CD4-positive, alpha-beta T cell (primary cell): ENCODE measurements around the gene ANAPC5. TPM values are rescaled to one million over a fixed set of nuclear protein-coding genes. Genes with fewer than 3 reads are reported as not detected.

ENCODE experiments used
- ATAC-seq: fragments of 200-7000 bp; cut with Tn5 transposase; one replicate; pipeline ENCODE4 v1.10.0; 2022; ENCODE audit warnings: mild to moderate bottlenecking; ENCODE audit not compliant: poor library complexity
- CTCF ChIA-PET: fragments of 350-600 bp; sonication (Branson Sonifier 250); formaldehyde crosslinking; loops from one replicate; lab custom pipeline; 2021; ENCODE audit warnings: antibody characterized with exemption, inconsistent platforms; lab: Charles Lee
- POLR2A ChIA-PET: fragments of 350-600 bp; sonication (Branson Sonifier 250); formaldehyde crosslinking; loops from one replicate; lab custom pipeline; 2021; ENCODE audit warnings: antibody characterized with exemption, inconsistent platforms; lab: Charles Lee
- DNase-seq, 14 experiments: peaks; one replicate each; pipeline ENCODE4 v3.0.0-alpha.2; 2013 to 2020; ENCODE audit warnings: mixed read lengths in 2 of 14
- H3K27ac ChIP-seq, 2 donors: one replicate each; pipeline versions ENCODE4 v1.5.1 to v1.7.0; 2013; ENCODE audit warnings: low read length in 2 of 2, low read depth in 1 of 2, mild to moderate bottlenecking in 1 of 2
- H3K27me3 ChIP-seq, 2 experiments: 1 replicate in 1 of 2; 2 replicates in 1 of 2; pipeline versions ENCODE4 v1.6.1 to v1.7.0; 2013; ENCODE audit warnings: low read length in 2 of 2, control low read depth in 1 of 2, mild to moderate bottlenecking in 1 of 2, moderate library complexity in 1 of 2; ENCODE audit not compliant: insufficient read depth in 2 of 2, control insufficient read depth in 1 of 2
- H3K36me3 ChIP-seq: one replicate; pipeline ENCODE4 v1.6.1; 2013; ENCODE audit warnings: low read length, control low read depth; ENCODE audit not compliant: insufficient read depth
- H3K4me1 ChIP-seq: one replicate; pipeline ENCODE4 v1.6.1; 2013; ENCODE audit warnings: low read length, control low read depth; ENCODE audit not compliant: insufficient read depth
- H3K4me3 ChIP-seq: one replicate; pipeline ENCODE4 v1.5.1; 2013; ENCODE audit warnings: mild to moderate bottlenecking, low read length, moderate library complexity
- H3K9me3 ChIP-seq, 2 experiments: 1 replicate in 1 of 2; 2 replicates in 1 of 2; pipeline versions ENCODE4 v1.6.1 to v1.7.0; 2013; ENCODE audit warnings: low read length in 2 of 2, mild to moderate bottlenecking in 2 of 2, control low read depth in 1 of 2, moderate library complexity in 1 of 2; ENCODE audit not compliant: control insufficient read depth in 1 of 2, insufficient read depth in 1 of 2
- H3K27ac Mint-ChIP-seq: one replicate; pipeline ENCODE4 v1.8.0; 2020; ENCODE audit warnings: mixed read lengths
- H3K27me3 Mint-ChIP-seq: one replicate; pipeline ENCODE4 v1.8.0; 2021; ENCODE audit warnings: mixed read lengths
- H3K36me3 Mint-ChIP-seq: one replicate; pipeline ENCODE4 v1.8.0; 2021; ENCODE audit warnings: low read depth, mixed read lengths
- H3K4me1 Mint-ChIP-seq: one replicate; pipeline ENCODE4 v1.8.0; 2021; ENCODE audit warnings: low read depth, mixed read lengths
- H3K4me3 Mint-ChIP-seq: one replicate; pipeline ENCODE4 v1.8.0; 2020; ENCODE audit warnings: mild to moderate bottlenecking, mixed read lengths
- H3K9me3 Mint-ChIP-seq: one replicate; pipeline ENCODE4 v1.8.0; 2020; ENCODE audit warnings: mixed read lengths
- intact Hi-C, 2 experiments: fragments of 100-400 bp; cut with DNase I in 1 of 2; cut with micrococcal nuclease in 1 of 2; formaldehyde crosslinking; loops; one replicate each; pipeline versions ENCODE4 v1.15.1 to v1.9.0; 2023 to 2025; cut with DNase I, micrococcal nuclease
- total RNA-seq, 174 experiments: library from RNA in 2 of 174; stranded (reverse) in 2 of 174; gene quantifications; one replicate each; pipeline ENCODE4 v1.2.3 and lab custom pipeline; 2021 to 2026
- TF ChIP-seq, protein P1 (sequence below): fragments of 200-600 bp; IDR thresholded peaks from one replicate; pipeline ENCODE4 v1.8.0; 2022; ENCODE audit warnings: antibody characterized with exemption, mild to moderate bottlenecking

The ANAPC5 gene
- total RNA-seq, 2 experiments from 2014 or later = 88.2 to 96.2 TPM

DNA sequence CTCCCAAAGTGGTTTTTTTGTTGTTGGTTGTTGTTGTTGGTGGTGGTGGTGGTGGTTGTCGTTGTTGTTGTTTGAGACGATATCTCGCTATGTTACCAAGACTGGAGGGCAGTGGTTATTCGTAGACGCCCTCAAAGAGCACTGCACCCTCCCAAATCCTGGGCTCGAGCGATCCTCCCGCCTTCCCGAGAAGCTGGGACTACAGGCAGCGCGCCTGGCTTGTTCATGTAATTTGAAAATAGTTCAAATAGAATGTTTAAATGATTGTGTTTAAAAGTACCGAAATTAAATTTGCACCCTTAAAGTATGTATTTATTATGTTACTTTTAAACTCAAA is 439 bp upstream of the ANAPC5 start:
- H3K9me3 ChIP-seq = no peaks in the 10 kb centered on the region
- CTCF ChIA-PET = interaction anchor here (1.4 to 1.9 kb wide), 2 partner anchors 18 to 126 kb away, joined by 4 to 10 read pairs; no protein-coding TSS in a partner anchor
- H3K4me3 ChIP-seq = peak overlapping the region; percentile 67
- no peaks in the 10 kb centered on the region for H3K9me3 Mint-ChIP-seq
- intact Hi-C loops = loop anchor here (1.0 to 5.0 kb wide), 6 partner anchors 48 to 535 kb away; partner anchors contain the start of genes CAMKK2 (in 2 of the 2), RNF34 (in 2 of the 2) and PSMD9 (in 1 of the 2)
- peaks cover 4% of the 10 kb centered on the region for H3K27me3 Mint-ChIP-seq
- H3K4me3 Mint-ChIP-seq = peak overlapping the region; percentile 95
- TF ChIP-seq, protein P1, sequence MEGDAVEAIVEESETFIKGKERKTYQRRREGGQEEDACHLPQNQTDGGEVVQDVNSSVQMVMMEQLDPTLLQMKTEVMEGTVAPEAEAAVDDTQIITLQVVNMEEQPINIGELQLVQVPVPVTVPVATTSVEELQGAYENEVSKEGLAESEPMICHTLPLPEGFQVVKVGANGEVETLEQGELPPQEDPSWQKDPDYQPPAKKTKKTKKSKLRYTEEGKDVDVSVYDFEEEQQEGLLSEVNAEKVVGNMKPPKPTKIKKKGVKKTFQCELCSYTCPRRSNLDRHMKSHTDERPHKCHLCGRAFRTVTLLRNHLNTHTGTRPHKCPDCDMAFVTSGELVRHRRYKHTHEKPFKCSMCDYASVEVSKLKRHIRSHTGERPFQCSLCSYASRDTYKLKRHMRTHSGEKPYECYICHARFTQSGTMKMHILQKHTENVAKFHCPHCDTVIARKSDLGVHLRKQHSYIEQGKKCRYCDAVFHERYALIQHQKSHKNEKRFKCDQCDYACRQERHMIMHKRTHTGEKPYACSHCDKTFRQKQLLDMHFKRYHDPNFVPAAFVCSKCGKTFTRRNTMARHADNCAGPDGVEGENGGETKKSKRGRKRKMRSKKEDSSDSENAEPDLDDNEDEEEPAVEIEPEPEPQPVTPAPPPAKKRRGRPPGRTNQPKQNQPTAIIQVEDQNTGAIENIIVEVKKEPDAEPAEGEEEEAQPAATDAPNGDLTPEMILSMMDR = no peak
- ATAC-seq (peak; percentile 33), DNase-seq (no peak)
- peaks cover 32% of the 10 kb centered on the region for H3K4me1 ChIP-seq
- peak overlapping the region; percentile 87 for H3K27ac Mint-ChIP-seq
- H3K4me1 Mint-ChIP-seq = peaks cover 32% of the 10 kb centered on the region
- H3K27me3 ChIP-seq = no peaks in the 10 kb centered on the region
- peaks cover 3% of the 10 kb centered on the region for H3K36me3 ChIP-seq
- H3K27ac ChIP-seq = peak overlapping the region in 1 of 2 donors; percentile 9
- H3K36me3 Mint-ChIP-seq = peaks cover 17% of the 10 kb centered on the region
- POLR2A ChIA-PET = interaction anchor here (1.7 to 2.8 kb wide), 3 partner anchors 12 to 1061 kb away, joined by 4 to 52 read pairs (median 5); partner anchors contain the start of genes RNF34 and RNU4-2

DNA sequence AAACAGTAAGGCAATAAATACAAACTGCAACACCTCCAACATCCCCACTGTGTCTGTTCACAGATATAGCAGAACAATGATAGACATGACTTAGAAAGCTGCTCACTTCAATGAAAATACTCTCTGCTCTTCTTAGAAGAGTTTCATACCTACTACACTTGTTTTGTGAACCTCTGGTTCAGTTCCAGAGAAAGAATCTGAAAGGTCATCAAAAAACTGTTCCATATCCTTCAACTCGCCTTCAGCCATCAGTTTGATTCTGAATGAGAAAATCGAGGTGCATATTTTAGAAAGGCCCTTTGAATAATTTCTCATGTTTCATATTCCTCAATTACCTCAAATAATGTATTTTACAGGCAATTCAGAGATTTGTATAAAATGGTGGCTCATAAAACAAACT is 5.5 kb downstream of the ANAPC5 start:
- Histone ChIP-seq H3K36me3 (peaks cover 57% of the 10 kb centered on the region), H3K4me1 (peaks cover 27% of the 10 kb centered on the region), H3K27me3 (no peaks in the 10 kb centered on the region), H3K4me3 (no peak overlapping the region), H3K9me3 (no peaks in the 10 kb centered on the region), H3K27ac (no peak overlapping the region)
- H3K27me3 Mint-ChIP-seq = no peaks in the 10 kb centered on the region
- H3K9me3 Mint-ChIP-seq = no peaks in the 10 kb centered on the region
- CTCF ChIA-PET = no interaction called here
- POLR2A ChIA-PET = no interaction called here
- H3K27ac Mint-ChIP-seq = peak overlapping the region; percentile 36
- DNase-seq = no peak
- no peak for ATAC-seq
- TF ChIP-seq, protein P1 = no peak
- no peak overlapping the region for H3K4me3 Mint-ChIP-seq
- peaks cover 65% of the 10 kb centered on the region for H3K36me3 Mint-ChIP-seq
- intact Hi-C loops = no loop called here
- H3K4me1 Mint-ChIP-seq = peaks cover 40% of the 10 kb centered on the region

DNA sequence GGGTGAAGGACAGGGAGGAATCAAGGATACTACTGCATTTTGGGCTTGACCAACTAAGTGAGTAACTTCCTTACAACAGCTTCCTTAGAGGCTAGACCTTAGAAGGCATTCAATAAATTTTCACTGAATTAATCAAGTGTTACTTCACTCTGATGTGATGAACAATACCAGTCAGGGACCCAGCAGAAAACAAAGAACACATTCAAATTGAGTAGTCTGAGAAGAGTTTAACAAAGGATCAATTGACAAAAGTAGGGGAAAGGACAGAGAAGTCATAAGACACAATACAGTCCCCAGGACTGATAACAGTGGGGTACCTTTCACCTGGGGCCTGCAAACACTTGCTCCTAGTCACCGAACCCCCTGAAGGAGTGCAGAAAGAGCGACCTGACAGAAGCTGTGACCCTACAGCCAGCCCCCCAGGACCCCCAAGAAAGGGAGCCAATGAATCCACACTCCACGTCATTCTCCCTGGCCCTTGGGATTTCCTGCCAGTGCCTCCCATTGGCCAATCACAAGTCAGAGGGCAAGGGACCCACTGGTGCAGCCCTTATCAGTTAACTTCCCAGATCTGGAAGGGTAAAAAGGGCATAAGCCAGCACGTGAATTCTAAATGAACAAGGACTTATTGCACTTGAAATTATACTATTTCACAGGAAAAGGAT is 6.9 kb downstream of the ANAPC5 start:
- peaks cover 77% of the 10 kb centered on the region for H3K36me3 Mint-ChIP-seq

More for the DNA sequence above, 6.9 kb downstream of the ANAPC5 start:
- ATAC-seq (no peak), DNase-seq (no peak)
- no peaks in the 10 kb centered on the region for H3K27me3 Mint-ChIP-seq
- H3K27ac Mint-ChIP-seq = no peak overlapping the region
- no peak overlapping the region for H3K27ac ChIP-seq
- no peaks in the 10 kb centered on the region for H3K9me3 ChIP-seq
- peaks cover 70% of the 10 kb centered on the region for H3K36me3 ChIP-seq
- ChIA-PET CTCF (no interaction called here), POLR2A (no interaction called here)
- intact Hi-C loops = no loop called here
- H3K4me1 ChIP-seq = peaks cover 13% of the 10 kb centered on the region
- no peak overlapping the region for H3K4me3 ChIP-seq
- TF ChIP-seq, protein P1 = no peak
- no peak overlapping the region for H3K4me3 Mint-ChIP-seq
- peaks cover 32% of the 10 kb centered on the region for H3K4me1 Mint-ChIP-seq
- H3K27me3 ChIP-seq = no peaks in the 10 kb centered on the region
- H3K9me3 Mint-ChIP-seq = no peaks in the 10 kb centered on the region
